IMR-90 (cell line): ENCODE data around the gene PDE8B. TPM values are rescaled to one million over a fixed set of nuclear protein-coding genes. Genes with fewer than 3 reads are reported as not detected.

ENCODE experiments used
- ATAC-seq: fragments of 200-7000 bp; cut with Tn5 transposase; 2 replicates; pipeline ENCODE4 v1.9.1; 2020; ENCODE audit warnings: low read depth, mild to moderate bottlenecking, moderate library complexity
- BruUV-seq: library from RNA; stranded (reverse); fragments of 400-500 nt; replicated peaks from 2 replicates; lab custom pipeline; 2021; lab: Mats Ljungman, UMichigan
- CTCF ChIA-PET: fragments of 300-600 bp; formaldehyde crosslinking; extraction: SDS; loops from one replicate; lab custom pipeline; 2021; ENCODE audit warnings: antibody characterized with exemption; lab: Yijun Ruan, JAX
- POLR2A ChIA-PET: fragments of 300-600 bp; sonication (Branson Sonifier 250); formaldehyde crosslinking; loops from one replicate; lab custom pipeline; 2022; ENCODE audit warnings: antibody characterized with exemption; ENCODE audit not compliant: unreplicated experiment; lab: Charles Lee
- DNase-seq: peaks from one replicate; pipeline ENCODE4 v3.0.0; 2013
- H2AFZ ChIP-seq: replicated peaks from 2 replicates; pipeline ENCODE3; 2013; ENCODE audit warnings: low read length, mild to moderate bottlenecking; ENCODE audit not compliant: poor library complexity
- H2AK5ac ChIP-seq: 2 replicates; pipeline ENCODE4 v1.6.1; 2013; ENCODE audit warnings: low read depth, low read length, inconsistent platforms
- H2AK9ac ChIP-seq: replicated peaks from 2 replicates; pipeline ENCODE3; 2013; ENCODE audit warnings: mild to moderate bottlenecking, low read depth, low read length, moderate library complexity; ENCODE audit not compliant: poor library complexity
- H2BK120ac ChIP-seq: 2 replicates; pipeline ENCODE4 v1.6.1; 2013; ENCODE audit warnings: low read depth, low read length, inconsistent platforms
- H2BK15ac ChIP-seq: 3 replicates; pipeline ENCODE4 v1.6.1; 2013; ENCODE audit warnings: low read depth, low read length, inconsistent platforms
- H2BK20ac ChIP-seq: 2 replicates; pipeline ENCODE4 v1.6.1; 2013; ENCODE audit warnings: low read depth, mild to moderate bottlenecking, inconsistent platforms, low read length, moderate library complexity
- H2BK5ac ChIP-seq: 2 replicates; pipeline ENCODE4 v1.6.1; 2013; ENCODE audit warnings: mild to moderate bottlenecking, low read depth, low read length, inconsistent platforms; ENCODE audit not compliant: poor library complexity, severe bottlenecking
- H3K14ac ChIP-seq: replicated peaks from 2 replicates; pipeline ENCODE4 v1.6.1; 2013; ENCODE audit warnings: low read depth, low read length, inconsistent platforms
- H3K18ac ChIP-seq: 2 replicates; pipeline ENCODE4 v1.6.1; 2013; ENCODE audit warnings: low read depth, low read length, control low read depth
- H3K23ac ChIP-seq: 2 replicates; pipeline ENCODE4 v1.6.1; 2013; ENCODE audit warnings: low read depth, low read length, inconsistent platforms
- H3K27ac ChIP-seq: 2 replicates; pipeline ENCODE4 v1.5.1; 2013; ENCODE audit warnings: mild to moderate bottlenecking, control low read depth, low read length; ENCODE audit not compliant: insufficient read depth
- H3K27me3 ChIP-seq: 2 replicates; pipeline ENCODE4 v1.6.1; 2013; ENCODE audit warnings: low read length; ENCODE audit not compliant: control insufficient read depth, insufficient read depth
- H3K36me3 ChIP-seq: 2 replicates; pipeline ENCODE4 v1.6.1; 2013; ENCODE audit warnings: low read length, mixed read lengths; ENCODE audit not compliant: control insufficient read depth, insufficient read depth
- H3K4ac ChIP-seq: 2 replicates; pipeline ENCODE4 v1.6.1; 2013; ENCODE audit warnings: low read depth, low read length, inconsistent platforms
- H3K4me1 ChIP-seq: 2 replicates; pipeline ENCODE4 v1.6.1; 2013; ENCODE audit warnings: low read length, mixed read lengths; ENCODE audit not compliant: control insufficient read depth, insufficient read depth
- H3K4me2 ChIP-seq: 2 replicates; pipeline ENCODE4 v1.6.1; 2013; ENCODE audit warnings: low read depth, mild to moderate bottlenecking, control low read depth, low read length, moderate library complexity
- H3K4me3 ChIP-seq: 2 replicates; pipeline ENCODE4 v1.5.1; 2013; ENCODE audit warnings: low read depth, mild to moderate bottlenecking, control low read depth, low read length, moderate library complexity; ENCODE audit not compliant: insufficient read depth
- H3K56ac ChIP-seq: 2 replicates; pipeline ENCODE4 v1.6.1; 2013; ENCODE audit warnings: low read length, inconsistent platforms; ENCODE audit not compliant: insufficient read depth; ENCODE audit errors: extremely low read depth
- H3K79me1 ChIP-seq, 2 experiments: 2 replicates each; pipeline ENCODE4 v1.6.1; 2013; ENCODE audit warnings: low read length in 2 of 2, inconsistent platforms in 1 of 2, low read depth in 1 of 2
- H3K9ac ChIP-seq: 2 replicates; pipeline ENCODE4 v1.6.1; 2013; ENCODE audit warnings: low read depth, low read length, control low read depth
- H3K9me1 ChIP-seq: 2 replicates; pipeline ENCODE4 v1.6.1; 2013; ENCODE audit warnings: low read length, inconsistent platforms; ENCODE audit not compliant: insufficient read depth
- H3K9me3 ChIP-seq: 2 replicates; pipeline ENCODE4 v1.6.1; 2013; ENCODE audit warnings: low read length; ENCODE audit not compliant: control insufficient read depth, insufficient read depth
- H4K20me1 ChIP-seq: 2 replicates; pipeline ENCODE4 v1.6.1; 2013; ENCODE audit warnings: low read length, inconsistent platforms; ENCODE audit not compliant: insufficient read depth
- H4K5ac ChIP-seq: 2 replicates; pipeline ENCODE4 v1.6.1; 2013; ENCODE audit warnings: mild to moderate bottlenecking, low read depth, low read length, control low read depth
- H4K8ac ChIP-seq, 2 experiments: 2 replicates each; pipeline ENCODE4 v1.6.1; 2013; ENCODE audit warnings: low read depth in 2 of 2, low read length in 2 of 2, control low read depth in 1 of 2, inconsistent platforms in 1 of 2
- H4K91ac ChIP-seq: 2 replicates; pipeline ENCODE4 v1.6.1; 2013; ENCODE audit warnings: low read depth, low read length, inconsistent platforms; ENCODE audit not compliant: insufficient read depth
- MAZ ChIP-seq: IDR thresholded peaks from 2 replicates; pipeline ENCODE4 v1.6.1; 2012; ENCODE audit warnings: low read depth, mild to moderate bottlenecking, low read length, improper control_type of control experiment, moderate library complexity, borderline replicate concordance
- WGBS, 2 experiments: methylation state at CpG; one replicate each; pipeline versions ENCODE4 v1.1.5 to v1.1.7; 2013; ENCODE audit warnings: missing lambda C conversion rate in 2 of 2; ENCODE audit not compliant: insufficient read length in 1 of 2; ENCODE audit errors: extremely low coverage in 2 of 2; 5-methylcytosine and 5-hydroxymethylcytosine counted together
- dilution Hi-C: fragments of 300-500 bp; cut with HindIII; formaldehyde crosslinking; loops from one replicate; pipeline ENCODE4 v1.14.3; 2018; ENCODE audit warnings: low sequenced_read_pairs; ENCODE audit not compliant: unreplicated experiment
- in situ Hi-C: fragments of 300-500 bp; cut with MboI; formaldehyde crosslinking; loops from 3 replicates; pipeline ENCODE4 v1.14.3; 2019; ENCODE audit warnings: low sequenced_read_pairs, inconsistent platforms, mixed read lengths
- intact Hi-C: fragments of 100-400 bp; cut with micrococcal nuclease; formaldehyde crosslinking; loops from 2 replicates; pipeline ENCODE4 v1.10.0; 2022
- polyA plus RNA-seq, 3 experiments: library from polyadenylated mRNA; depleted of rRNA; stranded (reverse); fragments of >200 nt; gene quantifications; 2 replicates each; pipeline ENCODE4 v1.2.3, GENCODE V29; 2012; ENCODE audit warnings: low replicate concordance in 1 of 3
- total RNA-seq: library from RNA; depleted of rRNA; stranded (reverse); fragments of >200 nt; gene quantifications from 2 replicates; pipeline ENCODE4 v1.2.3, GENCODE V29; 2012
- TF ChIP-seq, protein P1 (sequence below): fragments of 150-350 bp; IDR thresholded peaks from 2 replicates; pipeline ENCODE4 v1.6.1; 2017; ENCODE audit warnings: mild to moderate bottlenecking, antibody characterized with exemption, low read length, low read depth

Gene PDE8B
- total and polyA plus RNA-seq, 2 of the 4 experiments (the other 2 are of a cell fraction), result under 0.01 to 0.03 TPM

DNA sequence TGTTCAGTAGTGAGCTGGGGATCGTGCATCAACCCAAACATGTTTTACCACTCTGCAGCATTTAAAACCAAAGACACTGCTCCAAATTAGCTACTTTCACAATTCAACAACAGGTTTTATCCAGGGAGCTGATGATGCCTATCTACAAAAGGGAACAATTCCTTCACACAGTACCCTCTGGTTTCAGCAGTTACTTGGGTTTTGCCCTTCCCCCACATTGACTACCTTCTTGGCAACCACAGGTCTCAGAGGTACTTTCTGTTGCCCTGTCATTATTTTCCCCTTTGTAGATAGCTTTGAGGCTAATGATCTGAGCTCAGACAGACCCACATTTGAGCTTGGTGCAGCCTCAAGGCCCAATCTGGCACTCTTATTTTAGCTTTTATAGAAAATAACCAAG, 185.5 kb downstream of the PDE8B start:
- Histone ChIP-seq H3K9ac (no peak overlapping the region), H3K23ac (no peak overlapping the region), H3K56ac (no peak overlapping the region), H2AK9ac (no peak overlapping the region), H3K18ac (no peak overlapping the region), H2BK120ac (no peak overlapping the region), H3K4ac (no peak overlapping the region), H4K5ac (no peak overlapping the region), H4K8ac (no peak overlapping the region), H3K4me3 (no peak overlapping the region), H3K4me2 (no peak overlapping the region), H3K79me1 (no peaks in the 10 kb centered on the region), H3K9me1 (0 out of 2 replicates have a peak, but pooled peaks cover 4% of the 10 kb centered on the region), H2BK20ac (no peak overlapping the region), H2AFZ (no peak overlapping the region), H3K27ac (no peak overlapping the region), H2BK15ac (no peak overlapping the region), H3K4me1 (peaks cover 4% of the 10 kb centered on the region), H3K14ac (no peak overlapping the region), H4K20me1 (no peaks in the 10 kb centered on the region), H3K9me3 (no peaks in the 10 kb centered on the region), H3K27me3 (peaks cover 5% of the 10 kb centered on the region; the same call in 1 of the 2 replicates), H3K36me3 (no peaks in the 10 kb centered on the region), H4K91ac (no peak overlapping the region), H2AK5ac (no peak overlapping the region), H2BK5ac (no peak overlapping the region)
- intact Hi-C loops, result no loop called here
- DNase-seq, result no peak
- WGBS, 2 experiments, result no CpG with 5 or more reads among the region's 1 CpG
- no TSS peak for BruUV-seq
- ATAC-seq, result no peak
- CTCF ChIA-PET, result no interaction called here
- POLR2A ChIA-PET, result no interaction called here
- dilution Hi-C loops, result no loop called here
- in situ Hi-C loops, result no loop called here
- TF ChIP-seq, protein P1, sequence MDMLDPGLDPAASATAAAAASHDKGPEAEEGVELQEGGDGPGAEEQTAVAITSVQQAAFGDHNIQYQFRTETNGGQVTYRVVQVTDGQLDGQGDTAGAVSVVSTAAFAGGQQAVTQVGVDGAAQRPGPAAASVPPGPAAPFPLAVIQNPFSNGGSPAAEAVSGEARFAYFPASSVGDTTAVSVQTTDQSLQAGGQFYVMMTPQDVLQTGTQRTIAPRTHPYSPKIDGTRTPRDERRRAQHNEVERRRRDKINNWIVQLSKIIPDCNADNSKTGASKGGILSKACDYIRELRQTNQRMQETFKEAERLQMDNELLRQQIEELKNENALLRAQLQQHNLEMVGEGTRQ, result no peak
- no peak for TF ChIP-seq MAZ
